ELR (cell line): ENCODE data around the gene C1GALT1C1.

Source experiments
- DNase-seq: peaks from one replicate; pipeline ENCODE4 v3.0.0-alpha.2; 2015; ENCODE audit warnings: low read depth

Gene C1GALT1C1

DNA sequence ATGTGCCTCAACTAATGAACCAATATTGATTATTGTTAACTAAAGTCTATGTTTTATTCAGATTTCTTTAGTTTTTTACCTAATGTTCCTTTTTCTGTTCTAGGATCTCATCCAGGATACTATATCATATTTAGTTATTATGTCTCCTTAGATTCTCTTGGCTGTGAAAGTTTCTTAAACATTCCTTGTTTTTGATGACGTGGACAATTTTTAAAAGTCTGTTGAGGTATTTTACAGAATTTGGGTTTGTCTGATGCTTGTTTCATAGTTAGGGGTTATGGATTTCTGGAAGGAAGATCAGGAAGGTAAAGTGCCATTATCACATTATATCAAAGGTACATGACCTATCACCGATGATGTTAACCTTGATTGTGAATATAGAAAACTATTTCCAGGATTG is 44.2 kb downstream of the C1GALT1C1 start:
- DNase-seq = no peak
